PFSK-1 (cell line): ENCODE results near the gene MAGI2.

Experiments used
- POLR2AphosphoS5 ChIP-seq: IDR thresholded peaks from 2 replicates; pipeline ENCODE4 v1.6.1; 2012; ENCODE audit warnings: low read depth, mild to moderate bottlenecking, control low read depth, low read length, moderate library complexity
- TAF1 ChIP-seq: IDR thresholded peaks from 2 replicates; pipeline ENCODE4 v1.6.1; 2012; ENCODE audit warnings: low read length, control low read depth, borderline replicate concordance; ENCODE audit not compliant: insufficient read depth
- TF ChIP-seq, protein P1 (sequence below), 2 experiments: IDR thresholded peaks; 2 replicates each; pipeline versions ENCODE4 v1.6.1 to v1.8.0; 2011 to 2012; ENCODE audit warnings: low read depth in 2 of 2, low read length in 2 of 2, control low read depth in 1 of 2, inconsistent platforms in 1 of 2, mild to moderate bottlenecking in 1 of 2, moderate library complexity in 1 of 2; ENCODE audit not compliant: insufficient read depth in 1 of 2

DNA sequence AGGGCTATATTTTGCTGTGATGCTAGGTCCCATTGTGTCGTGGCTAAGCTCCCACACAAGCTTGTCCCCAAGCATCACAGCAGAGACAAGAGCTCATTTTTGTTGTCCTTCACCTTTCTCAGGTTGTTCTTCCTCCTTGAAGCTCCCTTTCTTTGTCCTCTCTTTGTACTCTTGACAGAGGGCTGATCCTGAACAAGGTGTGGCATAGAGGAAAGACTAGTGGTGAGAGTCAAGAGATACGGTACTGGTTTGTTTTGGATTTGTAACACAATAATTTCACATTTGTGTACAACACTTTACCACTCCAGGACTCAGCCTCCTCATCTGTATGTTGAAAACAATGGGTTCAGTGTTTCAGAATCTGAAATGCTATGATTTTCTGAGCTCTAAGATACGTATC lies 41.0 kb downstream of the MAGI2 start:
- TF ChIP-seq POLR2AphosphoS5: no peak
- TF ChIP-seq, protein P1, sequence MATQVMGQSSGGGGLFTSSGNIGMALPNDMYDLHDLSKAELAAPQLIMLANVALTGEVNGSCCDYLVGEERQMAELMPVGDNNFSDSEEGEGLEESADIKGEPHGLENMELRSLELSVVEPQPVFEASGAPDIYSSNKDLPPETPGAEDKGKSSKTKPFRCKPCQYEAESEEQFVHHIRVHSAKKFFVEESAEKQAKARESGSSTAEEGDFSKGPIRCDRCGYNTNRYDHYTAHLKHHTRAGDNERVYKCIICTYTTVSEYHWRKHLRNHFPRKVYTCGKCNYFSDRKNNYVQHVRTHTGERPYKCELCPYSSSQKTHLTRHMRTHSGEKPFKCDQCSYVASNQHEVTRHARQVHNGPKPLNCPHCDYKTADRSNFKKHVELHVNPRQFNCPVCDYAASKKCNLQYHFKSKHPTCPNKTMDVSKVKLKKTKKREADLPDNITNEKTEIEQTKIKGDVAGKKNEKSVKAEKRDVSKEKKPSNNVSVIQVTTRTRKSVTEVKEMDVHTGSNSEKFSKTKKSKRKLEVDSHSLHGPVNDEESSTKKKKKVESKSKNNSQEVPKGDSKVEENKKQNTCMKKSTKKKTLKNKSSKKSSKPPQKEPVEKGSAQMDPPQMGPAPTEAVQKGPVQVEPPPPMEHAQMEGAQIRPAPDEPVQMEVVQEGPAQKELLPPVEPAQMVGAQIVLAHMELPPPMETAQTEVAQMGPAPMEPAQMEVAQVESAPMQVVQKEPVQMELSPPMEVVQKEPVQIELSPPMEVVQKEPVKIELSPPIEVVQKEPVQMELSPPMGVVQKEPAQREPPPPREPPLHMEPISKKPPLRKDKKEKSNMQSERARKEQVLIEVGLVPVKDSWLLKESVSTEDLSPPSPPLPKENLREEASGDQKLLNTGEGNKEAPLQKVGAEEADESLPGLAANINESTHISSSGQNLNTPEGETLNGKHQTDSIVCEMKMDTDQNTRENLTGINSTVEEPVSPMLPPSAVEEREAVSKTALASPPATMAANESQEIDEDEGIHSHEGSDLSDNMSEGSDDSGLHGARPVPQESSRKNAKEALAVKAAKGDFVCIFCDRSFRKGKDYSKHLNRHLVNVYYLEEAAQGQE (IDR thresholded peaks at IDR 0.05; ENCODE audit: insufficient read depth in 1 of 2, low read depth in 2 of 2, low read length in 2 of 2): no peak
- no peak for TF ChIP-seq TAF1
